Sigmoid colon (tissue), 4 donors: Measurements from ENCODE around the gene MAST2.

Source experiments
- EP300 ChIP-seq, 4 donors: sonication (generic); formaldehyde crosslinking; IDR thresholded peaks; one replicate each; pipeline ENCODE4 v1.6.1; 2017; ENCODE audit warnings: antibody characterized with exemption in 4 of 4
- POLR2A ChIP-seq, 2 donors: fragments of 450-650 bp; IDR thresholded peaks; one replicate each; pipeline ENCODE4 v1.6.1; 2016; ENCODE audit warnings: antibody characterized with exemption in 2 of 2, mild to moderate bottlenecking in 2 of 2, moderate library complexity in 2 of 2
- POLR2AphosphoS5 ChIP-seq, 4 donors: sonication (generic); formaldehyde crosslinking; IDR thresholded peaks; one replicate each; pipeline ENCODE4 v1.6.1; 2017; ENCODE audit warnings: antibody characterized with exemption in 4 of 4
- TF ChIP-seq, protein P1 (sequence below), 4 experiments: fragments of 450-650 bp in 3 of 4; fragments of 200-600 bp in 1 of 4; IDR thresholded peaks; one replicate each; pipeline ENCODE4 v1.5.1; 2016 to 2019; ENCODE audit warnings: antibody characterized with exemption in 4 of 4, mild to moderate bottlenecking in 3 of 4, moderate library complexity in 2 of 4

DNA sequence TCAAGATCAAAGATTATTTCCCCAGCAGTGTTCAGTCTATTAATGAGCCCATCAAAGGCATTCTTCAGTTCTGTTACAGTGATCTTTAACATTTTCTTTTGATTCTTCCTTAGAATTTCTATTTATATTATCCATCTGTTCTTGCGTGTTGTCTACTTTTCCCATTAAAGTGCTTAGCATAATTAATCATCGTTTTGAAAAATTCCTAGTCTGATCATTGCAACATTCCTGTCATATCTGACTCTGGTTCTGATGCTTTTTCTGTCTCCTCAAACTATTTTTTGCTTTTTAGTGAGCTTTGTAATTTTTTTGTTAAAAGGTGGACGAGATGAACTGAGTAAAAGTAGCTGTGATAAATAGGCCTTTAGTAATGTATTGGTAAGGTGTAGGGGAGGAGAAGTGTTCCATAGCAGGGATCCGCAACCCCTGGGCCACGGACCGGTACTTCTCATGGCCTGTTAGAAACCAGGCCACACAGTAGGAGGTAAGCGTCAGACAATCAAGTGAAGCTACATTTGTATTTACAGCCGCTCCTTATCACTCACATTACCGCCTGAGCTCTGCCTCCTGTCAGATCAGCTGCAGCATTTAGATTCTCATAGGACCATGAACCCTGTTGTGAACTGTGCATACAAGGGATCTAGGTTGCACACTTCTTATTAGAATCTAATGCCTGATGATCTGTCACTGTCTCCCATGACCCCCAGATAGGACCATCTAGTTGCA is 165.7 kb downstream of the MAST2 start:
- TF ChIP-seq EP300 (IDR thresholded peaks at IDR 0.05) (no peak), POLR2AphosphoS5 (IDR thresholded peaks at IDR 0.05) (no peak), POLR2A (IDR thresholded peaks at IDR 0.05) (no peak)
- TF ChIP-seq, protein P1, sequence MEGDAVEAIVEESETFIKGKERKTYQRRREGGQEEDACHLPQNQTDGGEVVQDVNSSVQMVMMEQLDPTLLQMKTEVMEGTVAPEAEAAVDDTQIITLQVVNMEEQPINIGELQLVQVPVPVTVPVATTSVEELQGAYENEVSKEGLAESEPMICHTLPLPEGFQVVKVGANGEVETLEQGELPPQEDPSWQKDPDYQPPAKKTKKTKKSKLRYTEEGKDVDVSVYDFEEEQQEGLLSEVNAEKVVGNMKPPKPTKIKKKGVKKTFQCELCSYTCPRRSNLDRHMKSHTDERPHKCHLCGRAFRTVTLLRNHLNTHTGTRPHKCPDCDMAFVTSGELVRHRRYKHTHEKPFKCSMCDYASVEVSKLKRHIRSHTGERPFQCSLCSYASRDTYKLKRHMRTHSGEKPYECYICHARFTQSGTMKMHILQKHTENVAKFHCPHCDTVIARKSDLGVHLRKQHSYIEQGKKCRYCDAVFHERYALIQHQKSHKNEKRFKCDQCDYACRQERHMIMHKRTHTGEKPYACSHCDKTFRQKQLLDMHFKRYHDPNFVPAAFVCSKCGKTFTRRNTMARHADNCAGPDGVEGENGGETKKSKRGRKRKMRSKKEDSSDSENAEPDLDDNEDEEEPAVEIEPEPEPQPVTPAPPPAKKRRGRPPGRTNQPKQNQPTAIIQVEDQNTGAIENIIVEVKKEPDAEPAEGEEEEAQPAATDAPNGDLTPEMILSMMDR (IDR thresholded peaks at IDR 0.05), result no peak
